ENCODE results near the gene RAB3IL1.
"Not testable (repeated sequence)": the region's sequence is repeated elsewhere in the genome, so short reads cannot be mapped to it uniquely, and the experiment has no call there.

The RAB3IL1 gene

GRCh38 chr11:61957021-61957770 is 39.8 kb upstream of the RAB3IL1 start:
- no peak overlapping the region for H3K27ac Mint-ChIP-seq
- H3K27me3 Mint-ChIP-seq: peaks cover 45% of the 10 kb centered on the region
- CTCF ChIA-PET: interaction anchor here (1.3 kb wide), 1 partner anchor 10 kb away, joined by 4 read pairs; no protein-coding TSS in a partner anchor
- H3K4me1 Mint-ChIP-seq: peaks cover 14% of the 10 kb centered on the region
- no peaks in the 10 kb centered on the region for H3K9me3 Mint-ChIP-seq
- H3K36me3 Mint-ChIP-seq: no peaks in the 10 kb centered on the region
- no peak for DNase-seq
- H3K4me3 Mint-ChIP-seq: no peak overlapping the region

- Mint-ChIP-seq H3K36me3 (no peaks in the 10 kb centered on the region), H3K9me3 (no peaks in the 10 kb centered on the region), H3K4me1 (peaks cover 14% of the 10 kb centered on the region), H3K27me3 (peaks cover 45% of the 10 kb centered on the region), H3K27ac (no peak overlapping the region), H3K4me3 (no peak overlapping the region)
- no peak for DNase-seq
- CTCF ChIA-PET: interaction anchor here (1.9 kb wide), 1 partner anchor 151 kb away, joined by 6 read pairs; no protein-coding TSS in a partner anchor
These were observed 39.0 kb upstream of the RAB3IL1 start for GRCh38 chr11:61956191-61957020.

- Mint-ChIP-seq H3K36me3 (no peaks in the 10 kb centered on the region), H3K4me1 (peaks cover 14% of the 10 kb centered on the region), H3K27ac (no peak overlapping the region), H3K27me3 (peaks cover 45% of the 10 kb centered on the region), H3K9me3 (no peaks in the 10 kb centered on the region), H3K4me3 (no peak overlapping the region)
- CTCF ChIA-PET: interaction anchor here (1.9 kb wide), 1 partner anchor 152 kb away, joined by 6 read pairs; no protein-coding TSS in a partner anchor
- DNase-seq: peak; percentile 49
These were observed 38.2 kb upstream of the RAB3IL1 start for GRCh38 chr11:61955422-61956135.

DNA sequence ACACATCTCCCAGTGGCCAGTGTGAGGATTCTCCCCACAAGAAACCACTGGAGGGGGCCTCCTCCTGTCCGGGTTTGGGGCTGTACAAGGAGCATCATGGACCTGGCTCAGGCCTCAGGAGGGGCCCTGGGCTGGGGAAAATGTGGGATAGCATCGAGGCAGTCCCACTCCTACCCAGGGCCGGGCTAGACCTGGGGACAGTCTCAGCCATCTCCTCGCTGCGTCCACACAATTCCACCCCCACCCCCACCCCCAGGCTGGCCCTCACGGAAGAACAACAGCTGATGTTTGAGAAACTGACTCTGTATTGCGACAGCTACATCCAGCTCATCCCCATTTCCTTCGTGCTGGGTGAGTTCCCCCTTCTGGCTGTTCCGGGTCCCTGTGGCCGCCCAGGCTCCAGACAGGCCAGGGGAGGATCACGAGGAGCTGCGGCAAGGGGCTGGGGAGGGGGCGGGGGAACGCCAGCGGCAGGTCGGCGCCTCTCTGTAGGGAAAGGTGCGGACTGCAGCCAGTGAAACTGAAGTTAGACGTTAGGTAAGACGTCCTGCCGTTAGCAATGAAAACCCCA is 37.6 kb upstream of the RAB3IL1 start:
- Mint-ChIP-seq H3K36me3 (no peaks in the 10 kb centered on the region), H3K27ac (no peak overlapping the region), H3K9me3 (no peaks in the 10 kb centered on the region), H3K4me1 (peaks cover 14% of the 10 kb centered on the region), H3K4me3 (no peak overlapping the region), H3K27me3 (peaks cover 45% of the 10 kb centered on the region)
- DNase-seq: no peak
- CTCF ChIA-PET: interaction anchor here (1.9 kb wide), 1 partner anchor 152 kb away, joined by 6 read pairs; no protein-coding TSS in a partner anchor

DNA sequence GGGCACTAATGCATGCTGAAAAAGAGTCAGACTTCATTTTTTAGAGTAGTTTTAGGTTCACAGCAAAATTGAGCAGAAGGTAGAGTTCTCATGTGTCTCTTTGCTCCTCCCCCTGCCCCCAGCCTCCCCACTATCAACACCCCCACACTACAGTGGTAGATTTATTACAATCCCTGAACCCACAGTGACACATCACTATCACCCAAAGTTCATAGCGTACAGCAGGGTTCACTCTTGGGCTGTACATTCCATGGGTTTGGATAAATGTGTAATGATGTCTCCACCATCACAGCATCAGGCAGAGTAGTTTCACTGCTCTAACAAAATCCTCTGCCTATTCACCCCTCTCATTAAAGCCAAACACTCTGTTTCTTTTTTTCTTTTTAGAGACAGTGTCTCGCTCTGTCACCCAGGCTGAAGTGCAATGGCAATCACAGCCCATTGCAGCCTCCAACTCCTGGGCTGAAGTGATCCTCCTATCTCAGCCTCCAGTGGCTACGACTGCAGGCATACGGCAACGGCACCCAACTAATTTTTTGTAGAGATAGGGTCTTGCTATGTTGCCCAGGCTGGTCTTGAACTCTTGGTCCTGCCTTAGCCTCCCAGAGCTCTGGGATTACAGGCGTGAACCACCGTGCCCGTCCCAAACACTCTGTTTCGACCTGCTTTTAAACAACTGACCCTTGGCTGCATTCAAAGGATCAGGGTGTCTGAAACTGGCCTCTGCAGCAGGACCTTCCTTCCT is 36.9 kb upstream of the RAB3IL1 start:
- H3K36me3 Mint-ChIP-seq: no peaks in the 10 kb centered on the region
- H3K4me3 Mint-ChIP-seq: no peak overlapping the region
- H3K27ac Mint-ChIP-seq: peak overlapping the region; percentile 52
- H3K9me3 Mint-ChIP-seq: no peaks in the 10 kb centered on the region
- CTCF ChIA-PET: interaction anchor here (1.2 to 1.9 kb wide), 2 partner anchors 153 kb away, joined by 4 to 6 read pairs; no protein-coding TSS in a partner anchor
- H3K4me1 Mint-ChIP-seq: peaks cover 14% of the 10 kb centered on the region
- H3K27me3 Mint-ChIP-seq: peaks cover 46% of the 10 kb centered on the region
- DNase-seq: no peak

DNA sequence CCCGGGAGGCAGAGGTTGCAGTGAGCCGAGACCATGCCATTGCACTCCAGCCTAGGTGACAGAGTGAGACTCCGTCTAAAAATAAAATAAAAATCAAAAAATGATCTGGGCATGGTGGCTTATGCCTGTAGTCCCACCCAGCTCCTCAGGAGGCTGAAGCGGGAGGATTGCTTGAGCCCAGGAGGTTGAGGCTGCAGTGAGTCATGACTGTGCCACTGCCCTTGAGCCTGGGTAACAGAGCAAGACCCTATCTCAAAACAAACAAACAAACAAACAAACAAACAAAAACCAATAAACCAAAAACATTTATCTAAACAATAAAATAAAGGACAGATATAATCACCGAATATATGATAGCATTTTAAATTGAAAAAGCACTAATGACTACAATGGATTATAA is 36.3 kb upstream of the RAB3IL1 start:
- not testable (repeated sequence) for H3K36me3 Mint-ChIP-seq, H3K9me3 Mint-ChIP-seq, H3K27ac Mint-ChIP-seq, DNase-seq, H3K4me3 Mint-ChIP-seq
- H3K4me1 Mint-ChIP-seq: peaks cover 14% of the 10 kb centered on the region
- CTCF ChIA-PET: interaction anchor here (1.2 kb wide), 1 partner anchor 154 kb away, joined by 4 read pairs; no protein-coding TSS in a partner anchor
- peaks cover 43% of the 10 kb centered on the region for H3K27me3 Mint-ChIP-seq

DNA sequence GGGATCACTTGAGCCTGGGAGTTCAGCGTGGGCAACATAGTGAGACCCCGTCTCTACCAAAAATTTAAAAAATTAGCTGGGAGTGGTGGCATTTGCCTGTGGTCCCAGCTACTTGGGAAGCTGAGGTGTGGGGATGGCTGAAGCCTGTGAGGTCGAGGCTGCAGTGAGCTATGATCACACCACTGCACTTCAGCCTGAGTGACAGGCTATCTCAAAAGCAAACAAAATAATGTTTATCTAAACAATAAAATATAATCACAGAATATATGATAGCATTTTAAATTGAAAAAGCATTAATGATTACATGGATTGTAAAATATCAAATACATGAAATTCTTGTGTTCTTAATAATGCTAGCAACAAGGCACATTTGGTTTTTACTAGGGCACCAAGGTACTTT is 35.5 kb upstream of the RAB3IL1 start:
- Mint-ChIP-seq H3K4me1 (peaks cover 14% of the 10 kb centered on the region), H3K27ac (no peak overlapping the region), H3K4me3 (no peak overlapping the region), H3K27me3 (peaks cover 44% of the 10 kb centered on the region), H3K9me3 (no peaks in the 10 kb centered on the region), H3K36me3 (no peaks in the 10 kb centered on the region)
- no peak for DNase-seq
- CTCF ChIA-PET: interaction anchor here (1.2 to 9.2 kb wide), 2 partner anchors 53 to 155 kb away, joined by 4 to 176 read pairs; no protein-coding TSS in a partner anchor

DNA sequence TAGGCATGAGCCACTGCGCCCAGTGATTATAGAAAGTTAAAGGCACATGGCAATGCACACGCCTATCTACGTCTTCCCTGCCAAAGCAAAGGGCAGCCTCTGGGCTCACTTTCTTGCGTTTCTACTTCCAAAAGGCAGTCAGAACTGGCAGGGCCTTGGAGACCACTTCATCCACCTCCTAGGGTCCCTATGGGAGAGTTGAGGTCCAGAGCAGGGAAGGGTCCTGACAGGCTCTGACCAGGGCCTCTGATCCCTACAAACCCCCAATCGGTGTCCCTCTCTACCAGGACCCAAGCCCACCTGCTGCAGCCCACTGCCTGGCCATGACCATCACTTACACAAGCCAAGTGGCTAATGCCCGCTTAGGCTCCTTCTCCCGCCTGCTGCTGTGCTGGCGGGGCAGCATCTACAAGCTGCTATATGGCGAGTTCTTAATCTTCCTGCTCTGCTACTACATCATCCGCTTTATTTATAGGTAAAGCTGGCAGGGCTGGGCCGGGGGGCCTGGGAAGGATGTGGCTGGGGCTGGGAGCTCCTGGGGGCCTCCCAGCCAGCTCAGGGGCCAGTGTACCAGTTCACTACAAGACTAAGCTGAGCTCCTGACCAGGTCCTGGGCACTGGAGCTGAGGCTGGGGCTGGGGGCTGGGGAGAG is 34.2 kb upstream of the RAB3IL1 start:
- no peak for DNase-seq
- no peaks in the 10 kb centered on the region for H3K9me3 Mint-ChIP-seq
- H3K36me3 Mint-ChIP-seq: no peaks in the 10 kb centered on the region
- H3K27me3 Mint-ChIP-seq: peaks cover 46% of the 10 kb centered on the region
- no peak overlapping the region for H3K27ac Mint-ChIP-seq
- no peak overlapping the region for H3K4me3 Mint-ChIP-seq
- CTCF ChIA-PET: interaction anchor here (1.2 to 9.2 kb wide), 5 partner anchors 52 to 157 kb away, joined by 3 to 176 read pairs (median 34); no protein-coding TSS in a partner anchor
- H3K4me1 Mint-ChIP-seq: peaks cover 14% of the 10 kb centered on the region

- Mint-ChIP-seq H3K4me1 (peaks cover 3% of the 10 kb centered on the region), H3K4me3 (no peak within 1 kb of the TSS), H3K36me3 (no peaks in the 10 kb centered on the region), H3K27me3 (peaks cover 41% of the 10 kb centered on the region), H3K27ac (no peak within 1 kb of the TSS), H3K9me3 (no peaks in the 10 kb centered on the region)
- CTCF ChIA-PET: interaction anchor here (0.6 to 9.2 kb wide), 10 partner anchors 9 to 252 kb away, joined by 3 to 176 read pairs (median 16); no protein-coding TSS in a partner anchor
- DNase-seq: no peak
These were observed 32.7 kb upstream of the RAB3IL1 start, which contains the start of gene BEST1 for GRCh38 chr11:61950035-61950547. TSS of gene BEST1 (plus strand) at chr11:61950351. CDS start at chr11:61951807, 1,456 bp downstream.

- Mint-ChIP-seq H3K27me3 (peaks cover 34% of the 10 kb centered on the region), H3K36me3 (no peaks in the 10 kb centered on the region), H3K4me3 (no peak overlapping the region), H3K4me1 (no peaks in the 10 kb centered on the region), H3K27ac (no peak overlapping the region), H3K9me3 (no peaks in the 10 kb centered on the region)
- DNase-seq: peak; percentile 37
- CTCF ChIA-PET: interaction anchor here (0.6 to 9.2 kb wide), 10 partner anchors 11 to 251 kb away, joined by 3 to 176 read pairs (median 18); no protein-coding TSS in a partner anchor
These were observed 32.0 kb upstream of the RAB3IL1 start for GRCh38 chr11:61949169-61950034.

GRCh38 chr11:61948505-61948904 is 31.1 kb upstream of the RAB3IL1 start:
- CTCF ChIA-PET: interaction anchor here (0.6 to 9.2 kb wide), 23 partner anchors 9 to 201 kb away, joined by 3 to 176 read pairs (median 5); partner anchors contain the start of genes FEN1 and TMEM258
- Mint-ChIP-seq H3K4me3 (no peak overlapping the region), H3K27me3 (peaks cover 30% of the 10 kb centered on the region)

More at GRCh38 chr11:61948505-61948904, 31.1 kb upstream of the RAB3IL1 start:
- Mint-ChIP-seq H3K36me3 (no peaks in the 10 kb centered on the region), H3K9me3 (no peaks in the 10 kb centered on the region), H3K27ac (no peak overlapping the region), H3K4me1 (no peaks in the 10 kb centered on the region)
- DNase-seq: no peak

Measured in activated naive CD4-positive, alpha-beta T cell treated with anti-CD3 and anti-CD28 coated beads, Interleukin-2, amount 10 ng/mL, durations not matched to agents 7 days and 5 days (primary cell).